CD4-positive, alpha-beta T cell treated with Interferon alpha-2 for 1 hour (primary cell): ENCODE measurements around the gene POLR1G.
"Not testable (repeated sequence)": the region's sequence is repeated elsewhere in the genome, so short reads cannot be mapped to it uniquely, and the experiment has no call there.

ENCODE experiments used
- DNase-seq, 2 donors: peaks; one replicate each; pipeline ENCODE4 v3.0.0-alpha.2; 2020 to 2022

Gene POLR1G

DNA sequence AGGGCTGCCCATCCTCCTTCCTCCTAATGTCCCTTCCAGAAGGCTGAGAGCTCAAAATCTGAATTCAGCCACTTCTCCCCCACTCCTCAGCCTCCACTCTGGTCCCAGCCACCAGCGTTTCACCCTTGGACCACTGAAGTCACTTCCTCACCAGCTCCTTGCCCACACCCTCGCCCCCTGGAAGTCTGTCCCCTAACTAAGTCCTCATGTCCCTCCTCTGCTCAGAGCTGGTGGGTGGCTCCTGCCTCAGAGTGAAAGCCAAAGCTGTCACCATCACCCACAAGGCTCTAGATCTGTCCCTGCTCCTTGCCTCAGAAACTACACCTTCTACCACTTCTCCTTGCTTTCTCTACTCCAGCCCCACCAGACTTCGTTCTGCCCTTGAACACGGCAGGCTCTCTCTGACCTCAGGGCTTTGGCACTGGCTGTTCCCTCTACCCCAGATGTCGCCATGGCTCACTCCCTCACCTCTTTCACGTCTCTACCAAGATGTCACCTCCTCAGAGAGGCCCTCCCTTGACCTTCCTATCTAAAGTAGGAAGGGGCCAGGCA lies 15.6 kb downstream of the POLR1G start:
- no peak for DNase-seq

DNA sequence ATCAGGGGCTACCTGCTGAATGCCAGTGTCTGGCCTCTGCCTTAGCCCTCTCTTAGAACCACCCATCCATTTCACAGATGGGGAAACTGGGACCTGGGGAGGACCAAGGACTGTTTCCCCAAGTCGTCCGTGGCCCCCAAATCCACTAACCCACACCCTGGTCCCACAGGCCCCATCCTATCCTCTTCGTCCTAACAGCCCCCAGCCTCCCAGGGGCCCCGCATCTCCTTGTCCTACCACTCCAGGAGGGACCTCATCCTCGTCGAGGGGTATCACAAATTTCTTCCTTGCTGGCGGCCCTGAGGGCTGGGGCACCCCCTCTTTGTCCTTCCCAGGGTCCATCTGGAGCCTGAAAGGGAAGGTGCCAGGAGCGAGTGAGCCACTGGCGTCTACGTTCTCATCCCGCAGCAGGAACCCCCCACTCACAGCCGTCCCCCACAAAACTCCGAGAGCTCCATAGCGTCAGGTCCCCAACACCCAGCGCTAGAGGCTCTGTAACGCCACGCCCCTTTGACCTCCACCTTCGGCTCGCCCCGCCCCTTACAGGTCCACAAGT lies 16.7 kb downstream of the POLR1G start:
- peak in 1 of 2 donors; percentile 91 for DNase-seq

GRCh38 chr19:45423589-45424190 lies 17.2 kb downstream of the POLR1G start, which contains the start of gene ERCC1:
TSS of gene ERCC1 (minus strand) at chr19:45423917. CDS start at chr19:45423374, 543 bp downstream.
- DNase-seq, result peak; percentile 65 to 92

DNA sequence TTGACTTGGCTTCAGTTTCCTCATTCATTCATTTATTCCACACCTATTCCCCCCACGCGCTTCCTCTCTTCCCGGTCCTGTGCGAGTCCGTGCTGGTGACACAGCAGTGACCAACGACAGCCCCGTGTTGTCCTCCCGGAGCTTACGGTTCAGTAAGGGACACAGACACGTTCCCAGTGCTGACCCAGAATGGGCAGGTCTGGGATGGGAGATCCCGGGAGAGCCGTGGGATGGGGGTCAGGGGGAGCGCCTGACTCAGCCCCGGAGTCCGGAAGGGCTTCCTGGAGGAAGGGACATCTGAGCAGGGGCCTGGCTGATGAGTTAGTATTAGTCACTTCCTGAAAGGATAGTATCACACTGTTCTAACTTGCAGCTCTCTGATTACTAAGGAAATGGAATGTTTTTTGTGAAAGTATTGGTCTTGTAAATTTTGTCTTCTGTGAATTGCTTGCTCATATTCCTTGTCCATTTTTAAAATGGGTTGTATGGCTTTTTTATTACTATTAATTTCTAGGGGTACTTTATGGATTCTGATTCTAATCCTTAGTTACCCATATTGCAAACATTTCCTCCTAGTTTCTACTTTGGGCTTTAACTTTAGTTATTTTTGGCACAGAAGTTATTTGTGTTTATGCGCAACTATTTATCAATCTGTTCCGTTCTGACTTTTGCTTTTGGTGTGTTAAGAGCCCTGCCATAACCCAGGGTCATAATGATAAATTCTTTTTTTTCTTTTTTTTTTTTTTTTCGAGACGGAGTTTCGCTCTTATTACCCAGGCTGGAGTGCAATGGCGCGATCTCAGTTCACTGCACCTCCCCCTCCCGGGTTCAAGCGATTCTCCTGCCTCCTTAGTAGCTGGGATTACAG lies 18.0 kb downstream of the POLR1G start:
- peak in 1 of 2 donors; percentile 44 for DNase-seq

GRCh38 chr19:45428384-45429231 lies 22.2 kb downstream of the POLR1G start:
- peak in 1 of 2 donors; percentile 28 for DNase-seq

- not testable (repeated sequence) for DNase-seq
Measured at GRCh38 chr19:45429896-45430295, 23.5 kb downstream of the POLR1G start.

- DNase-seq, result not testable (repeated sequence)
Measured at GRCh38 chr19:45431008-45431407, 24.6 kb downstream of the POLR1G start.

DNA sequence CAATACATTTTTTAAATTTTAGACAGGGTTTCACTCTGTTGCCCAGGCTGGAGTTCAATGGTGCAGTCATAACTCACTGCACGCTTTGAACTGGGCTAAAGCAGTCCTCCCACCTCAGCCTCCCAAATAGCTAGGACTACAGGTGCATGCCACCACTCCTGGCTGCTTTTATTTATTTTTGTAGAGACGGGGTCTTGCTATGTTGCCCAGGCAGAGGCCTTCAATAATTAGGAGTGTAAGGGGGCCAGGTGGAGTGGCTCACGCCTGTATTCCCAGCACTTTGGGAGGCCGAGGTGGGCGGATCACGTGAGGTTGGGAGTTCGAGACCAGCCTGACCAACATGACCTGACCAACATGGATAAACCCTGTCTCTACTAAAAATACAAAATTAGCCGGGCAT lies 26.1 kb downstream of the POLR1G start:
- not testable (repeated sequence) for DNase-seq

DNA sequence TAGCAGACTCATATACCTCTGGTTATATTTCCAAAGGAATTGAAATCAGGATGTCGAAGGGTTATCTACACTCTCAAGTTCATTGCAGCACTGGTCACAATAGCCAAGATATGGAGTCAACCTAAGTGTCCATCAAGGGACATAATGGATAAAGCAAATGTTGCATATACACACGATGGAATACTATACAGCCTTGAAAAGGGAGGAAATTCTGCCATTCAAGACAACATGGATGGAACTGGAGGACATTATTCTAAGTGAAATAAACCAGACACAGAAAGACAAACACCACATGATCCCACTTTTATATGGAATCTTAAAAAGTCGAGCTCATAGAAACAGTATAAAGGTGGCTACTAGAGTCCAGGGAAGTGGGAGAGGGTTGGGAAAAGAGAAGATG lies 30.9 kb downstream of the POLR1G start:
- DNase-seq, result no peak

DNA sequence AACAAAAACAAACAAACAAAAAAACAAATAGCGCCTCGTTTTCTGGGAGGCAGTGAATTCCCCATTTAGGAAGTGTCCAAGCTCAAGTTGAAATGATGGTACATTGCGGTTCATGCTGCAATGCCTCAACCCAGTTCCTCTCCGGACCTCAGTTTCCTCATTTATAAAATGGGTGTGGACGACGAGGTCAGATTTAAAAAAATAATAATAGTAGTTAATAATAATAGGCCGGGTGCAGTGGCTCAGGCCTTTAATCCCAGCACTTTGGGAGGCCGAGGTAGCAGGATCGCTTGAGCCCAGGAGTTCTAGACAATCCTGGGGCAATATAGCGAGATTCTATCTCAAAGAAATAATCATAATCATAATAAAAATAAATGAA lies 32.7 kb downstream of the POLR1G start:
- no peak for DNase-seq

DNA sequence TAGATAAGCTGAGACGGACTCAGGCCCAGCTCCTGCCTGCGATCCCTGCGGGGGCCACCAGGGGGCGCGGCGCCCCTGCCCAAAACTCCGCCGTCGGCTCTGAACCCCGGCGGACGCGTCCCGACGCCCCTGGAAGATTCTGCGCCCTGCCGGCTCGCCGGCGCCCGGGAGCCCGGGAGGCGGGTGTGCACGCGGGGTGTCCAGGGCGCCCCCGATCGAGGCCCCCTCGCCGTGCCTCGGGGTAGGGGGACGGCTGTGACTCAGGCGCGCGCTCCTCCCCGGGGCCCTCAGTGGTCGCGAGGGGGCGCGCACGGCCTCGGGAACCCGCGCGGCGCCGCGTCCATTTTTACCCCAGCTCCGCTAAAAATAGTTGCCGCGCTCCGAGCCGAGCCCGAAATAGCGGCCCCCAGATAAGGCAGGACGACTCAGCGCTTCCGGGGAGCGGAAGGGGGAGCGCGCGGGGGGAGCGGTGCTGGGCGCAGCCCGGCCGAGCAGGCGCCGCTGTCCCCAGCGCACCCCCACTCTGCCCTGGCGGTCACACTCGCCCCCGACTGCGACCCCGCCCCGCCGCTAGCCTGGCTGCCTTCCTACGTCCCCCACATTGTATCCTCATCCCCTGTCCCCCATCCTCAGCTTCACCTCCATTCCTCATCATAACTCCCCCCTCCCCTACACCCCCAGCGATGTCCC lies 33.3 kb downstream of the POLR1G start:
- peak; percentile 87 to 91 for DNase-seq

DNA sequence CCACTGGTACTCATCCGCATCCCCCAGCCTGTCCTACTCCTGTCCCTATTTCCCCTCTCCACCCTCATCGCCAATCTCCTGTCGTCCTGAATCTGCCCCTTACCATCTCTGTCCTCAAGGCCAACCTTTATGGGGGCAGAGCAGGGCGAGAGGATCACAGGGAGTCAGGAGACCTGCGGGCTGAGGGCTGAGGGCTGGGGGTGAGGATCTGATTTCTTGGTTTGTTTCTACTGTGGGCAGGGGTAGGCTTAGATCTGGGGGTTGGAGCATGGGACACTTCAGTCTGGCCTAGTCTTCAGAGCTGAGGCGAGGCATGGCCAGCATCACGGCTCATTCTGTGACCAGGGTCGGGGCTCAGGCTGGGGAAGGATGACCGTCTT lies 33.8 kb downstream of the POLR1G start:
- no peak for DNase-seq

DNA sequence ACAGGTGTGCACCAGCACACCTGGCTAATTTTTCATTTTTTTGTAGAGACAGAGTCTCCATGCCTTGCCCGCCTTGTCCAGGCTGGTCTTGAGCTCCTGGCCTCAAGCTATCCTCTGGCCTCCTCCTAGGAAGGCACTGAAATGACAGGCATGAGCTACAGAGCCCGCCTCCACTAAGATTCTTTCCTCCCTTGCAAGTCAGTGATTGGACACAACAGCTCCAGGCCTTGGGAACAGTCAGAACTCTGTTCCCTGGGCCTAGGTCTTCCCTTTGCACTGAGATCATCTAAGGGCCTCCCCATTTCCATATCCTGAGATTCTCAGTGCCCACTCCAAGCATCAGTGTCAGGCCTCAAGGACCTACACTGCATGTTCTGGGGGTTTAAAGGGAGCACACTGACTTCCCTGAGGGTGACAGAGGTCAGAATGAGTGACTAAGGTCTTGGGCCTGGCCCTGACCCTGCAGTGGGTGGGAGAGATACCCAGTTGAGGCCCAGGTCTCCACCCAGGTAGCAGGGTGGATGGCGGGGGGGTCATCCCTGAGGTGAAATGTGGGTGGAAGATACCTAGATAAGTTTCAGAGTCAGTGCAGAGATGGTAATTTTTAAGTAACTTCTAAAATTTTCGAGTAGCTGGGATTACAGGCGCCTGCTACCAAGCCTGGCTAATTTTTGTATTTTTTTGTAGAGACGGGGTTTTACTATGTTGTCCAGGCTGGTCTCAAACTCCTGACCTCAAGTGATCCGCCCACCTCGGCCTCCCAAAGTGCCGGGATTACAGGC lies 34.6 kb downstream of the POLR1G start:
- DNase-seq, result no peak

DNA sequence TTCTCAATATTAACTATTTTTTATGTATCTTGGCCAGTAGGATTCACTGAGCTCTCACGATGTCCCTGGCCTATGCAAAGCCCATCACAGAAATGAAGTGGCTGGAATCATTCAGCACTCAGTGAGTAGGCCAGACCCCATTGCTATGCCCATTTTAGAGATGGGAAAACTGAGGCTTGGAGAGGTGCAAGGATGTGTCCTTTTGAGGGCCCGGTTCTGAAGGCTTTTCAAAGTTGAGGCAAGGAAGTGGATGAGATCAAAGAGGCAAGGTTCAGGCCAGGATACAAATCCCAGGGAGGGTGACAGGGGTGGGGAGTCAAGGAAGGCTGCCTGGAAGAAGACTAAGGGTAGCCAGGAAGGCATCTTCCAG lies 35.9 kb downstream of the POLR1G start:
- DNase-seq, result no peak

- DNase-seq, result peak; percentile 70 to 88
Measured at GRCh38 chr19:45442778-45443461, 36.5 kb downstream of the POLR1G start.

DNA sequence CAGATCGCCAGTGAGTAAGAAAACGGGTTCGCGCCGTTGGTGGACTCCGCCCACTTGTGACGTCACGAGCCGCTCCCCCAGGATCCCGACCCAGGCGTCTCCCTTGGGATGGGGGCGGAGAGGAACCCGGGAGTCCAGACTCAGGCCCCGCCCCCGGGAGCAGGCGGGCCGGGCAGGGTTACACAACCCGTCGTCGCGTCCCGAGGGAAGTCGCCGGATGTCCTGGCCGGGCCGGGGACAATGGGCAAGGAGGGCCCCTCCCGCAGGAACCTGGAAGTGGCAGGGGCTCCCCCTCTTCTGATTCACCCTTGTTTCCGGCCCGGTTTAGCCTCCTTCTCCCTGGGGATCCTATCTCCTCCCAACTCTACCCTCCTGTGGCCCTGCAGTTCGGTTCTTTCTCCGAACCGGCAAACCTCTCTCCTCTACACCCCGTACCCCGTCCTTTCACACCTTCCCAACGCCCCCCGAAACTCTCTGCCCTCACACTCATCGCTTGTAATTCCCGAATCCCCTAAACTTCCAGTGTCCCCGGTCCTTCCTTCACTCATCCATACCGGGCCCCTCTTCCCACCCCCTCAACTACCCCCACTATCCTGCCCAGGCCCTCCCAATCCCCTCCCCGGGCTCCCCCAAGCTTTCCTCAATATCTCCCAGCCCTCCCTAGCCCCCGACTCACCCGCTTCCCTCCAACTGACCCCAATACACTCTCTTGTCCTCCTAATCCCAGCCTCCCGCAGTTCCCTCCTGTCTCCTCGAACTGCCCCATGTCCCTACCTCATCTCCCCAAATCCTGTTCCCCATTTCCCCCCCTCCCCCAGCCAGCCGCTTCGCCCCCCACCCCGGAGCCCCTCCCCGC lies 37.2 kb downstream of the POLR1G start:
- peak; percentile 71 to 77 for DNase-seq

DNA sequence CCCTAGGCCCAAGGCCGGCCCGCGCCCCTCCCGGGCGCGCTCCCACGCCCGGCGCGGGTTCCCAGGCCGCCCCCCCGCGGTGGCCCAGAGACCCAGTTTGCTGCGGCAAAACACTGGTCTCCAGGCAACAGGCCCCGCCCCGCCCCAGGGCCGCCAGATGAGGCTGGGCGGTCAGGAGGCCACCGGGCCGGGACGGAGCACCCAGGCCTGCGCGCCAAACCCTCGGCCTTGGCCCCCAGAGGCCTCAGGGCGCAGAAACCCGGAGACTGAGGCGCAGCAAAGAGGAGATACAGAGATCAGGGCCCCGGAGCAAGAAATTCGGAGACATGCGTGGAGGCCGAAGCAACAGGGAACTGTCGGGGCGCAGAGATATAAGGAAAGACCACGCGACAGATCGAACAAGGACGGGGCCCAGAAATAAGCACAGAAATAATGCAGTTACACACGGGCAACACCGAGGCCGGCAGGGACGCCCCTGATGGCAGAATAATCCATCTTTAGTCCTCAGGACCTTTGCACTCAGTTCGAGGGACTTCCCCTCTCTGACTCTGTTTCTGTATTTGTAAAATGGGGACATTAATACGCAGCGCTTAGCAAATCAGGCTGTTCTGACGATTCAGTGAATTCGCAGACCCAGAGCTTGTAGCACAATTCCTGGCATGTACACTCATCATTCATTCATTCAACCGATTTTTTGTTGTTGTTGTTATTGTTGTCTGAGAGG lies 38.0 kb downstream of the POLR1G start:
- DNase-seq, result peak; percentile 91

DNA sequence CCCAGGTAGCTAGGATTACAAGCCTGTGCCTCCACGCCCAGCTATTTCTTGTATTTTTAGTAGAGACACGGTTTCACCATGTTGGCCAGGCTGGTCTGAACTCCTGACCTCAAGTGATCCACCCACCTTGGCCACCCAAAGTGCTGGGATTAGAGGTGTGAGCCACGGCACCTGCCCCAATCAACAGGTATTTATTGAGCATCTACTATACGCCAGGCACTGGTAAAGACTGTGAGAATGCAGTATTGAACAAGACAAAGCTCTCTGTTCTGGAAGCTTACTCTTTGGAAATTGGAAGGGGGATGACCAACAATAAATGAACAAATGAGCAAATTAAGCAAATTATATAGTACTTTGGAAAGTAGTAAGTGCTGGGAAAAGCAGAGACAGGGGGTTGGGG lies 38.7 kb downstream of the POLR1G start:
- no peak for DNase-seq

DNA sequence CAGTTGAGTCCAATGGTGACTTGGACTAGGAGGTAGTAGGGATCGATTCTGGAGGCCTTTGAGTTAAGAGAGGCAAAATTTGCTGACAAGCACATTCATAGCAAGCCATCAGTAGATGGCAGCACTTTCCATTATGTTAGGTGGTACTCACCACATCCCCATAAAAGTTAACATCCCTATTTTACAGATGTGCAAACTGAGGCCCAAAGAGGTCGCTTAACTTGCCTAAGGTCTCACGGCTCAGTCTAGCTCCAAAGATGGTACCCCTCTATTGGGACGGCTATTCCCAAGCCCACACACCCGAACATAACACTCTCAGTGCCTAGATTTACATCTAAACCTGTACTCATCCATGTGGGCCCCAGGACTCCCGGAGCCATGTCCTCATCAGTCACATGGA lies 39.9 kb downstream of the POLR1G start:
- peak in 1 of 2 donors; percentile 60 for DNase-seq
